Endodermal cell (in vitro differentiated cells): ENCODE measurements around the gene BRD4. TPM values are rescaled to one million over a fixed set of nuclear protein-coding genes. Genes with fewer than 3 reads are reported as not detected.

ENCODE experiments used
- DNase-seq: peaks from one replicate; pipeline ENCODE4 v3.0.0-alpha.2; 2017
- H3K27ac ChIP-seq: 2 replicates; pipeline ENCODE4 v1.5.1; 2013; ENCODE audit warnings: mild to moderate bottlenecking, low read depth, low read length, moderate library complexity
- H3K27me3 ChIP-seq: 2 replicates; pipeline ENCODE4 v1.6.1; 2013; ENCODE audit warnings: mild to moderate bottlenecking, low read length, moderate library complexity; ENCODE audit not compliant: insufficient read depth, control insufficient read depth, poor library complexity, severe bottlenecking
- H3K36me3 ChIP-seq: 2 replicates; pipeline ENCODE4 v1.7.0; 2013; ENCODE audit warnings: mild to moderate bottlenecking, low read length, moderate library complexity; ENCODE audit not compliant: control insufficient read depth, insufficient read depth
- H3K4me1 ChIP-seq: one replicate; pipeline ENCODE4 v1.7.0; 2013; ENCODE audit warnings: low read length; ENCODE audit not compliant: control insufficient read depth, insufficient read depth
- H3K4me3 ChIP-seq: 2 replicates; pipeline ENCODE4 v1.5.1; 2013; ENCODE audit warnings: mild to moderate bottlenecking, low read length, moderate library complexity
- H3K9ac ChIP-seq: 2 replicates; pipeline ENCODE4 v1.6.1; 2013; ENCODE audit warnings: mild to moderate bottlenecking, low read length, moderate library complexity; ENCODE audit not compliant: poor library complexity, severe bottlenecking; ENCODE audit errors: extremely low read depth
- H3K9me3 ChIP-seq: 2 replicates; pipeline ENCODE4 v1.6.1; 2013; ENCODE audit warnings: mild to moderate bottlenecking, low read length, moderate library complexity; ENCODE audit not compliant: control insufficient read depth
- H3K27ac Mint-ChIP-seq: 2 replicates; pipeline ENCODE4 v1.8.0; 2020; ENCODE audit warnings: mixed read lengths
- H3K27me3 Mint-ChIP-seq: 2 replicates; pipeline ENCODE4 v1.8.0; 2021; ENCODE audit warnings: mild to moderate bottlenecking, mixed read lengths; ENCODE audit not compliant: insufficient read depth
- H3K36me3 Mint-ChIP-seq: 2 replicates; pipeline ENCODE4 v1.8.0; 2020; ENCODE audit warnings: low read depth, mixed read lengths
- H3K4me1 Mint-ChIP-seq: 2 replicates; pipeline ENCODE4 v1.8.0; 2020; ENCODE audit warnings: mixed read lengths
- H3K4me3 Mint-ChIP-seq: 2 replicates; pipeline ENCODE4 v1.8.0; 2020; ENCODE audit warnings: mild to moderate bottlenecking, moderate library complexity, mixed read lengths
- H3K9me3 Mint-ChIP-seq: 2 replicates; pipeline ENCODE4 v1.8.0; 2020; ENCODE audit warnings: mild to moderate bottlenecking, mixed read lengths
- WGBS, 2 experiments: methylation state at CpG; one replicate each; pipeline versions ENCODE4 v1.1.5 to v1.1.7; 2013; ENCODE audit warnings: missing lambda C conversion rate in 2 of 2, mixed read lengths in 1 of 2; ENCODE audit not compliant: insufficient coverage in 1 of 2, insufficient read length in 1 of 2; 5-methylcytosine and 5-hydroxymethylcytosine counted together
- total RNA-seq, 2 donors: library from RNA; stranded (reverse); fragmentation: NEBNext Ultra II Directional in 1 of 2; extraction: Animal tissue kit (Norgen Biotek cat#: 25700) in 1 of 2; gene quantifications; 2 replicates in 1 of 2; 3 replicates in 1 of 2; pipeline ENCODE4 v1.2.1, GENCODE V29; 2021
- TF ChIP-seq, protein P1 (sequence below): fragments of 200-600 bp; sonication (generic); conservative IDR thresholded peaks from 2 replicates; pipeline ENCODE4 v1.5.0; 2021; ENCODE audit warnings: antibody characterized with exemption, mild to moderate bottlenecking

BRD4 gene
- total RNA-seq, 2 donors from 2014 or later = 149 to 156 TPM

DNA sequence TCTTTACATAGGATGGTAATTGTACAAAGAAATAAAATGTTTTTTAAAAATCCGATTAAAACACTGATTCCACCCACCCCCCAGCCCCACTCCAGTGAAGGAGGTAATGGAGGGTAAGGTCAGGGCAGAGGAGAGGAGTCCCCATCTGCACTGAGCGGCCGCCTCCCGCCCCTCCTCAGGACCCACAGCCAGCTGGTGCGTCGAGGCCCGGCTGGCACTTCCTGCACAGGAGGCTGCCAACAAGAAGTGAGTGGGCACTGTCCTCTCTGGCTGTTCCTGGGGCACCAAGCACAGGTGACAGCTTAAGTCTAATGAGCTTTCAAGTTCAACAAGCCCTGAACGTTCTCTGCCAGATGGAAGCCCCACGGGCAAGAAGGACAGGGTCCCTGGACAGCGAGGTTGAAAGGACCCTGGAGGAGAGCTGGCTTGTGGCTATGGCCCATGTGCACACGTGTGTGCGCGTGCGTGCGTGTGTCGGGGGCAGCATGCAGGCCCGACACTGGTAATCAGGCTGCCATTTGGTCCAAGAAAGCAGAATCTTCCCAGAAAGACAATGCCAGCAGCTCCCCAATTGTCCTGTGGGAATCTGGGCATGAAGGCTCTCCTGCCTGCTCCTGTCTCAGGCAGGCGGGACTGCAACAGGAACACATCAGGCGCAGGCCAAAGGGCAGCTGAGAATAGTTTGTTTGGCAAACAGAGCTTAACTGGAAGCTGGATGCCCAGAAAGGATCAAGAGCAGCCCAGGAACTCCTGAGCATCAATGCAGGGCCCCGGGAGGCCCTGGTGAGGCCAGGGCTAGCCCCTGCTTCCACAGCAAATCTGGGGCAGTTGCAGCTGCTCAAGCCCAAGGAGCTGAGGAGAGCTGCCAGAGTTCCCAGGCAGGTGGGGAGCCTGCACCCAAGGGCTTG, 85.0 kb downstream of the BRD4 start:
- Histone ChIP-seq H3K27ac (no peak overlapping the region), H3K27me3 (no peaks in the 10 kb centered on the region), H3K4me3 (no peak overlapping the region), H3K9me3 (no peaks in the 10 kb centered on the region), H3K36me3 (peaks cover 85% of the 10 kb centered on the region), H3K9ac (no peak overlapping the region), H3K4me1 (no peaks in the 10 kb centered on the region)
- Mint-ChIP-seq H3K4me3 (no peak overlapping the region), H3K27ac (no peak overlapping the region), H3K4me1 (no peaks in the 10 kb centered on the region), H3K36me3 (peaks cover 53% of the 10 kb centered on the region), H3K9me3 (no peaks in the 10 kb centered on the region), H3K27me3 (no peaks in the 10 kb centered on the region)
- TF ChIP-seq, protein P1, sequence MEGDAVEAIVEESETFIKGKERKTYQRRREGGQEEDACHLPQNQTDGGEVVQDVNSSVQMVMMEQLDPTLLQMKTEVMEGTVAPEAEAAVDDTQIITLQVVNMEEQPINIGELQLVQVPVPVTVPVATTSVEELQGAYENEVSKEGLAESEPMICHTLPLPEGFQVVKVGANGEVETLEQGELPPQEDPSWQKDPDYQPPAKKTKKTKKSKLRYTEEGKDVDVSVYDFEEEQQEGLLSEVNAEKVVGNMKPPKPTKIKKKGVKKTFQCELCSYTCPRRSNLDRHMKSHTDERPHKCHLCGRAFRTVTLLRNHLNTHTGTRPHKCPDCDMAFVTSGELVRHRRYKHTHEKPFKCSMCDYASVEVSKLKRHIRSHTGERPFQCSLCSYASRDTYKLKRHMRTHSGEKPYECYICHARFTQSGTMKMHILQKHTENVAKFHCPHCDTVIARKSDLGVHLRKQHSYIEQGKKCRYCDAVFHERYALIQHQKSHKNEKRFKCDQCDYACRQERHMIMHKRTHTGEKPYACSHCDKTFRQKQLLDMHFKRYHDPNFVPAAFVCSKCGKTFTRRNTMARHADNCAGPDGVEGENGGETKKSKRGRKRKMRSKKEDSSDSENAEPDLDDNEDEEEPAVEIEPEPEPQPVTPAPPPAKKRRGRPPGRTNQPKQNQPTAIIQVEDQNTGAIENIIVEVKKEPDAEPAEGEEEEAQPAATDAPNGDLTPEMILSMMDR = no peak
- no peak for DNase-seq
- WGBS, 2 experiments = 97 to 98% methylated on average over 13 to 19 of the region's 20 CpGs

GRCh38 chr19:15246198-15246481, 86.2 kb downstream of the BRD4 start:
- Histone ChIP-seq H3K9ac (no peak overlapping the region), H3K27ac (no peak overlapping the region), H3K4me1 (no peaks in the 10 kb centered on the region), H3K36me3 (peaks cover 82% of the 10 kb centered on the region), H3K27me3 (no peaks in the 10 kb centered on the region), H3K4me3 (no peak overlapping the region), H3K9me3 (no peaks in the 10 kb centered on the region)
- H3K27ac Mint-ChIP-seq = peak overlapping the region; percentile 42
- WGBS, 2 experiments = 85 to 93% methylated on average over 3 to 5 of the region's 5 CpGs
- H3K27me3 Mint-ChIP-seq = no peaks in the 10 kb centered on the region
- H3K9me3 Mint-ChIP-seq = no peaks in the 10 kb centered on the region
- H3K36me3 Mint-ChIP-seq = peaks cover 55% of the 10 kb centered on the region
- TF ChIP-seq, protein P1 = no peak
- no peak overlapping the region for H3K4me3 Mint-ChIP-seq
- H3K4me1 Mint-ChIP-seq = no peaks in the 10 kb centered on the region
- no peak for DNase-seq

DNA sequence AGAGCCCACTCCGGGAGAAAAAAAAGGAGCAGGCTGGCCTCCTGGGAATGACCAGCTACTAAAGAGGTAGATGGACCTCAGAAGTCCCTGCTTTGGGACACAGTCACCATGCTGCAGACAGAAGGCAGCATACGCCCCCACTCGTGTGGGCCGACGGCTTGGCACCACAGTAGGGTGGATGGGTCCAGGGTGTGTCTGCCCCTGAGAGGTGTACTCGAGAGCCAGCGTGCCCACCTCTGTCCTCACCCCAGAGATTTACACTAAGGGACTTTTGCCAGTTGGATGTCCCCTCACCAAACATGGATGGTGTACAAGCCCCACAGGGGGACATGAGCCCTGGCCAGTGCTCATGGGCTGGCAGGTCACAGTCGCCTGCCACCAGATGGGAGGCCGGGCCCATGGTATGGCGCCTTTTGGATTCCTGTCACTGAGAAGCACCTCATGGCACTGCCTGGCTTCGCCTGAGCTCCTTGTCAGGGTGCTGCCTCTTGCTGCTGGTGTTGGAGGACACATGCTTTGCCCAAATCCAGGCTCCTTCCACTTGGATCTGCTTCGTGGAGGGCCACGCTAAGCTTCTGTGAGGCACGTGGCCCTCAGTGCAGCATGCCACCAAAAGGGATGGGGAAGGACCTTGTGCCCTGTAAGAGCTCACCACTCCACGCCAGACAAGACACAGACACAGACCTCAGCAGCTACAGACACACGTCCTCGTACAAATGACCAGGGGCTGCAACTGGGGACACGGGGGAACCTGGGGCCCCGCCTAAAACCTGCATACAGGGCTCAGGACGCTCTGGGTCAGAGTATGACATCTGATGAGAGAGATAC, 86.8 kb downstream of the BRD4 start:
- Mint-ChIP-seq H3K9me3 (no peaks in the 10 kb centered on the region), H3K27me3 (no peaks in the 10 kb centered on the region), H3K36me3 (peaks cover 60% of the 10 kb centered on the region), H3K4me3 (no peak overlapping the region), H3K4me1 (no peaks in the 10 kb centered on the region), H3K27ac (peak overlapping the region; percentile 52)
- Histone ChIP-seq H3K4me3 (no peak overlapping the region), H3K27ac (no peak overlapping the region), H3K9ac (no peak overlapping the region), H3K27me3 (no peaks in the 10 kb centered on the region), H3K4me1 (no peaks in the 10 kb centered on the region), H3K36me3 (peaks cover 82% of the 10 kb centered on the region), H3K9me3 (no peaks in the 10 kb centered on the region)
- 95% methylated on average over 18 to 20 of the region's 20 CpGs for WGBS, 2 experiments
- TF ChIP-seq, protein P1 = no peak
- DNase-seq = no peak
